Stimulated activated CD4-positive, alpha-beta T cell treated with anti-CD3 and anti-CD28 coated beads, TNF-alpha, amount 100 ng/mL, for 1 hour (primary cell): ENCODE results near the gene EML6.
A peak's percentile ranks its signal among the peaks of the same experiment; 100 is the strongest.
"Not testable (repeated sequence)": the region's sequence is repeated elsewhere in the genome, so short reads cannot be mapped to it uniquely, and the experiment has no call there.

Experiments used
- DNase-seq, 3 donors: peaks; one replicate each; pipeline ENCODE4 v3.0.0-alpha.2; 2020; ENCODE audit warnings: low read depth in 3 of 3, low spot score in 1 of 3

The EML6 gene

DNA sequence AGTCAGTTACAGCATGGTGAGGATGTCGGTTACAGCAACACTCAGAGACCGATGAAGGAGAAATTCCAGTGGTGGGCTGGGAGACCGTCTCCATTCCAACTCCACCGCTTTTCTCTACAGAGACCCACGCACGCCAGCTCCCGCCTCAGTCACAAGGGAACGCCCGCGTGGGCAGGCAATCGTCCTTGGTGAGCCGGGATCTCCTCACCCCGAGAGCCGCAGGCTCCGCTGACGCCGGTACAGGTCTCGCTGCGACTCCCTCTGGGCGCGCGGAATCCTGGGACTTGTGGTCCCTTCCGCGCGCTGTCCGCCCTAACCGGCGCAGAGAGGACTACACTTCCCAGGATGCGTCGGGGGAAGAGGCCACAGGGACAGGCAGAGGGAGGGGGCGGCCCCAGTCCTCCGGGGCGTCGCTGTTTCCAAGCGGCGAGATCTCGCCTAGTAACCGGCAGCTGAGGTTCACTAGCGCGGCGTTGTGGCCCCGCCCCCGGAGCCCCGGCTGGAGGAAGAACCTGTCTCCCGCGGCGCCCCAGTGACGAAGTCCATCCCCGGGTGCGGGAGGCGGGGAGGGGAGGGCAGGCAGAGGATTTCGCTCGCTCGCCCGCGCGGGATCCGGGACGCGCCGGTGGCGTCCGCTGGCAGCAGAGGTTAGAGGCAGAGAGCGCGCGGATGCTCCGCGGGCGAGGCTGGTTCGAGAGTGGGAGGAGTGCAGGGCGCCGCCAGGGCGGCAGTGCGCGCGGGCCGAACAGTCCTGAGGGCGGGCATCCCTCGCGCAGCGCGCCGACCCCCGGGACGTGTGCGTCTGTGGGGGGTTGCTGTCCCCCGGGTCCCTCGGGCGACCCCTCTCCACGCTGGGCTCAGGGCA lies at the start of gene EML6:
Gene EML6, plus strand, starts transcription at position 532 of the 865 bp plus-strand sequence. CDS start 1,400 bp downstream, outside the sequence.
- peak; percentile 93 to 94 (median 93) for DNase-seq

- no peak for DNase-seq
These were observed 48.2 kb upstream of the EML6 start for GRCh38 chr2:54675281-54675680.

DNA sequence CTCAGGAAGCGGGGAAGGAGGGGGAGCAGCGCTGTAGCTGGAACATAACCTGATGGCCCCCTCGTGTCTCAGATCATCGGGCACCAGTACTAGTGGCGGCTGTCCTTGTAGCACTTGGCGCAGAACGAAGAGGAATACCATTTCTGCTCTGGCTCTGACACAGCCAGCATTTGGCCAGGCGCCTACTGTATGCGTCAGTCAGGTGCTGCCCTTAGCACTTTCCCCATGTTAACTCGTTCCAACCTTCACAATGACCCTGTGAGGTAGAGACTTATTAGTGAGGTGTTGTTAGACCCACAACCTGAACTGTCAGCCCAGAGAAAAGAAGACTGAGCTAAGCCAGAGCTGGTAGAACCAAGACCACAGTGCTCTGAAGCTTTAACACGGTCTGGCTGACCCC lies 47.7 kb upstream of the EML6 start:
- DNase-seq: no peak

GRCh38 chr2:54676656-54677055 lies 46.8 kb upstream of the EML6 start:
- no peak for DNase-seq

DNA sequence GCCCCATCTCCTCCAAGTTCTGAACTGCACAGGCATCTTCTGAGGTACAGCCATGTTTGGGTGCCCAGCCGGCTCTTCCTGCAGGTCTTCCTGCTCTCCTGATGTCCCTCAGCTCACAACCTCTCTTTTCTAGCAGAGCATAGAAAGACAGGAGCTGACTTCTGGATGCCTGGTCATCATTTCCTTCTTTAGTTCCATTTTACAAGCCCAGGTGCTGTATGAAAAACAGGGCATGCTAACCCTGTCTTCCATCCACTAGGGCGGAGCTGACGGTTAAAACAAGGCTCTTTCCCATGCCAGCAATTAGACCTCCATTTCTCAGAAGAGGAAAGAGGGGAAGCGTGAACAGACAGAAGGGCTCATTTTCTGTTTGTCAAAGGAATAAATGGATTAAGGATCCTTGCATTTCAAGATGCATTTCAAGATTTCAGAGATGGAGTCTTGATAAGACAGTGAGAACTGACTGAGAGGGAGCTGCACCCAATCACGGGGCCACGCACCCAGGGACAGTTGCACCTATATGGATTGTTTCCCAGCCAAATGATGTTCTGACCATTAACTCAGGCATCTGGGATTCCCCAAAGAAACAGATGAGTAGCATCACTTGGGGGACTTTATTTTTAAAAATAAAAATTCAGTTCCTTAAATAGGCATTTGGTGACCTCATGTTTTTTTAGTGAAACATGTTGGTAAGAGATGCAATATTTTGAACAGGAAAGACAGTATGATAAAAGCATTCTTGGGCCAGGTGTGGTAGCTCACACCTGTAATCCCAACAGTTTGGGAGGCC lies 45.8 kb upstream of the EML6 start:
- DNase-seq: no peak

DNA sequence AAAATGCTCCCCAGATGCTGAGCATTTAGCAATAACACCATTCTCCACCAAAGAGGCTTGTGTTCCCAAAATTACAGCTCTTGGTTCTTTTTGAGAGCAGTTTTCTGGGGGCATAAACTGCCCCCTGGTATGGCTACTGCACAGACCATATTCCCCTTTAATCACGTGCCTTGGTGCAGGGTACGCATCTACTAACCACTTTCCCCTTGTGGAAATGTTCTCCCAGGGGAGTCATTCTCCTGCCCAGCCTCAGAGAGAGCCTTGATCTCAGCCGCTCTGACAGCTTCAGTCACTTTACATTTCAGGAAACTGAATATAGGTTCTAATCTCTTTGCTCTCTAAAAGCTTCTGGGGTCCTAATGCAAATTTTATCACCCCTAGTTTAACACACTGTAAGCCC lies 44.7 kb upstream of the EML6 start:
- no peak for DNase-seq

DNA sequence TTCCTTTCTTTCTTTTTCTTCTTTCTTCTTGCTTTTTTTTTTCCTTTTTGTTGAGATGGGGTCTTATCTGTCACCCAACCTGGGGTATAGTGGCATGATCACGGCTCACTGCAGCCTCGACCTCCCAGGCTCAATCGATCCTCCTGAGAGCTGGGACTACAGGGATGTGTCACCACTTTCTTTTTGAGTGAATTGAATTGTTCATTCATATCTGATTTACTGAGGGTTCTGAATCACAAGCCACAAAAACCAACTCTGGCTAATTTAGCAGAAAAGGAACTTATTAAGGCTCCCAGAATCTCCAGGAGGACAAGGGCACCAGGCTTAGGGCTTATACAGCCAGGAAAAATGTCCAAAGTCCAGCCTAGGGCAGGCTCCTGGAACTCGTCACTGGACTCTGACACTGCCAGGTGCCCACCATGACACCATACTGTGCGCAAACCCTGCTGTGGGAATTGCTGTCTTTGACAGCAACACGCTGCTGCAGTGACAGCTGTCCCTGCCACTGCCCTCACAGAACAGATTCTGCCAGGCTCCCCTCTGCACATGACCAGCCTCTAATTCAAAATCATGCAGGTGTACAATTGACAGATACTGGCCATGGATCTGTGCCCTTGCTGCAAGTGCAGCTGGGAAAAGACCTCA lies 42.9 kb upstream of the EML6 start:
- no peak for DNase-seq

DNA sequence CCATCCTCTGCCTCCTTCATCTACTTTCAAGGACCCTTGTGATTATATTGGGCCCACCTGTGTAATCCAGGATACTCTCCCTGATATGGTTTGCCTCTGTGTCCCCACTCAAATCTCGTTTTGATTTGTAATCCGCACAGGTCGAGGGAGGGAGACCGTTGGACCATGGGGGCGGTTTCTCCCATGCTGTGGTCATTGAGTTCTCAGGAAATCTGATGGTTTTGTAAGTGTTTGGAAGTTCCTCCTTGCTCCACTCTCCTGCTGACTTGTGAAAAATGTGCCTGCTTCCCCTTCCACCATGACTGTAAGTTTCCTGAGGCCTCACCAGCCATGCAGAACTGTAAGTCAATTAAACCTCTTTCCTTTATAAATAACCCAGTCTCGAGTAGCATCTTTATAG lies 42.0 kb upstream of the EML6 start:
- no peak for DNase-seq

- DNase-seq: no peak
These were observed 39.9 kb upstream of the EML6 start for GRCh38 chr2:54683596-54683995.

- DNase-seq: no peak
These were observed 38.1 kb upstream of the EML6 start for GRCh38 chr2:54685263-54685775.

DNA sequence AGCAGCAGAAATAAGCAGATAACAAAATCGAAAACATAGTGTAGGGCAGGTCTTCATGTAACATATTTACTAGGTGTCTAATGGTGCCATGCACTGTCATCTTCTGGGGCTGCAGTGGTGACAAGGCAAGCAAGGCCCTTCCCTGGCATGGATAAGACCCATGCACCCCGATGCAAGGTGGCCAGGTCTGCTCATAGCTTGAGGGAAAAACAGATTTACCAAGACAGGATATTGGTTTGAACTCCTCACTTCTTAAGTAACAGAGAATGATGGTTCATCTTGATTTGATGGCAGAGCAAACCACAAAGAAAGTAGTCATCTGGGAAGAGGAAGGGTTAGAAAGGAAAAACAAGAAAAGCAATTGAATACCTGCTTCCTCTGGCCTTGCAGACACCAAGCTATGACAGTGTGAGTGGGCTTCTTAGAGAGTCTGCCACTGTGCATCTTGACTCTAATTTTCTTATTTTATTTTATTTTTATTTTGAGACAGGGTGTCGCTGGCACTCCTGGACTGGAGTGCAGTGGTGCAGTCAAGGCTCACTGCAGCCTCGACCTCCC lies 35.8 kb upstream of the EML6 start:
- no peak for DNase-seq

DNA sequence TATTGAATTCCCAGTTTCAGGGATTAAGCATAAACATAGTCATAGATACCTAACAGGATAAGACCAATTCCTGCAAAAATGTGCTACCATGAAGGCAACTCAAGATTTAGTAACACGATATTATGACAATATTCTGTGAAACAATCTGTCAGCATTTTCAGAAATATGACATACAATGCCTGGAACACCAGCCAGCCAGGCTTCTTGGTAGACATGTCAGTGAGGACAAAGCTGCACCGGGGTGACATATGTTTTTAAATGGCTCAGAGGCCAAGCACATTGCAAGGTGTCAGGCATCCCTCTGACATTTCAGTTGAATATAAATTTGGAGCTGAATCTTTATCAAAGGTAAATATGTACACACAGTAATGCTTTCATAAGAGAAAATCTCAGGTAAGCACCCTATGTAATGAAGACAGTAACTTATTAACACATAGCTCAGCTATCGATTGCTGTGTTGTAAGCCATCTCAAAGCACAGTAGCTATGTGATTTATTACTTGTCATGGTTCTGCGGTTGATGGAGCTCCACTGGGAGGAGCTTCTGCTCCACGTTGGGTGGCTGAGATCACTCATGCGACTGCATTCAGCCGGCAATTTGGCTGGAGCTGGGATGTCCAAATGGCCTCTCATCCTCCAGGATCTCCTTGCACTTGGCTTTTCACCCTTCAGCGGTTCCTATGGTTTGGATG lies 31.9 kb upstream of the EML6 start:
- no peak for DNase-seq

DNA sequence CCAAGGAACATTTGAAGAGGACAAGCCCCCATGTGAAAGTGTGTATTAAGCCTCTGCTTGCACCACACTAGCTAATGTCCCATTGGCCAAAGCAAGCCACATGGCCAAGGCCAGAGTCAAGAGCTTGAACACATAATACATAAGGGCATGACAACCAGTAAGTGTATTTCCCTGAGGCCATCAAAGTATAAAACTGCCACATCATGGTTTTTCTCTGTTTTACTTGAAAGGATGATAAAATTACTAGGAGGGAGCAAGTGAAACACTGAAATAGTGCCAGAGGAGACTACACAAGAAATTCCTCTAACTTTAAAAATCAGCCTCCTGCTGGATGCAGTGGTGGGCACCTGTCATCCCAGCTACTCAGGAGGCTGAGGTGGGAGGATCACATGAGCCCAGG lies 30.9 kb upstream of the EML6 start:
- DNase-seq: no peak

DNA sequence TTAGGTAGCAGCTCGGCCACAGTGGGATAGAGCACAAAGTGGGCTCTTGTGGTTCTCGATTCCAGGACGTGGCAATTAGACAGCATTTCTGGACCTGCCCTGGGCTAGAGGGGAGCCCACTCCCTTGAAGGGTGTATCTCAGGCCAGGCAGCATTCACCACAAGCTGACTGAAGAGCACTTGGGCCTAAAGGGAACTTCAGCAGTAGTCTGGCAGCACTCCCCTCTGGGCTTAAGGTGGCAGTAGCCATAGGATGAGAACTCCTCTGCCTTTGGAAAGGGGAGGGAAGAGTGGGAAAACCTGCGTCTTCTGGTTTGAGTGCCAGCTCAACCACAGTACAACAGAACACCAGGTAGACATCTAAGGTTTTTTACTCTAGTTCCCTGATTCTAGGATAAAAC lies 28.1 kb upstream of the EML6 start:
- DNase-seq: no peak

- DNase-seq: no peak
These were observed 25.5 kb upstream of the EML6 start for GRCh38 chr2:54697934-54698333.

DNA sequence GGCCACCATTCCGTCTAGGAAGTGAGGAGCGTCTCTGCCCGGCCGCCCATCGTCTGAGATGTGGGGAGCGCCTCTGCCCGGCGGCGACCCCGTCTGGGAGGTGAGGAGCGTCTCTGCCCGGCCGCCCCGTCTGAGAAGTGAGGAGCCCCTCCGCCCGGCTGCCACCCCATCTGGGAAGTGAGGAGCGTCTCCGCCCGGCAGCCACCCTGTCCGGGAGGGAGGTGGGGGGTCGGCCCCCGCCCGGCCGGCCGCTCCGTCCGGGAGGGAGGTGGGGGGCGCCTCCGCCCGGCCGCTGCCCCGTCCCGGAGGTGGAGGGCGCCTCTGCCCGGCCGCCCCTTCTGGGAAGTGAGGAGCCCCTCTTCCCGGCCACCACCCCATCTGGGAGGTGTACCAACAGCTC lies 24.5 kb upstream of the EML6 start:
- not testable (repeated sequence) for DNase-seq

DNA sequence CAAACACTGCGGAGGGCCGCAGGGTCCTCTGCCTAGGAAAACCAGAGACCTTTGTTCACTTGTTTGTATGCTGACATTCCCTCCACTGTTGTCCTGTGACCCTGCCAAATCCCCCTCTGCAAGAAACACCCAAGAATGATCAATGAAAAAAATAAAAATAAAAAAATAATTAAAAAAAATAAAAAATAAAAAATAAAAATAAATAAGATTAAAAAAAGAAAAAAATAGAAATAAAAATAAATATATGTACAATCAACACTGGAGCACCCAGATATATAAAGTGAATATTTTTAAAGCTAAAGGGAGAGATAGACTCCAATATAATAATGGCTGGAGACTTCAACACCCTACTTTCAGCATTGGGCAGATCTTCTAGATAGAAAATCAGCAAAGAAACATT lies 23.8 kb upstream of the EML6 start:
- DNase-seq: no peak

- DNase-seq: no peak
These were observed 22.4 kb upstream of the EML6 start for GRCh38 chr2:54701029-54701428.

DNA sequence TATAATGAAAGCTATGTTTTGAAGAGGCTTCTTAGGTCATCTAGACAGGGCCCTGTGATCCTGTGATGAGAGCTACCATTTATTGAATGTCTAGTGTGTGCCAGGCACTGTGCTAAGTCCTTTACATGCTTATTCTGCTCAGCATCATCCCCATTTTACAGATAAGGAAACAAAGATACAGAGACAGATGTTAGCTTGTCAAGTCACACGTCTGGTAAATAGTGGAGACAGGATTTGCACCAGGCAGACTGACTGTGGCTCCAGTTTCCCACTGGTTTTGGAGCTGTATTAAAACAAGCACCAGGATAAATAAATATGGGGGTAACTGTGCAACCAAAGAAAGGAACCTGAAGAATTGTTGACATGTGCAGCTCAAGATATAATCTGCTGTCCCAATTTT lies 19.2 kb upstream of the EML6 start:
- no peak for DNase-seq

- no peak for DNase-seq
These were observed 18.5 kb upstream of the EML6 start for GRCh38 chr2:54704688-54705605.
